DND-41 (cell line): ENCODE measurements around the gene MYL1.

Source experiments
- ATAC-seq: fragments of 200-7000 bp; cut with Tn5 transposase; 3 replicates; pipeline ENCODE4 v1.9.1; 2021; ENCODE audit warnings: low read depth; ENCODE audit not compliant: insufficient read depth
- DNase-seq: peaks from one replicate; pipeline ENCODE4 v3.0.0-alpha.2; 2020
- H2AFZ ChIP-seq: 2 replicates; pipeline ENCODE4 v1.6.0; 2012; ENCODE audit warnings: low read depth, low read length
- H3K27ac ChIP-seq: 2 replicates; pipeline ENCODE4 v1.5.1; 2012; ENCODE audit warnings: low read length, inconsistent platforms
- H3K27me3 ChIP-seq: fragments of 200-600 bp; sonication (generic); 2 replicates; pipeline ENCODE4 v1.6.0; 2012; ENCODE audit warnings: low read length, mild to moderate bottlenecking, inconsistent platforms; ENCODE audit not compliant: insufficient read depth, poor library complexity
- H3K36me3 ChIP-seq: 2 replicates; pipeline ENCODE4 v1.5.1; 2012; ENCODE audit warnings: low read length, inconsistent platforms; ENCODE audit not compliant: insufficient read depth
- H3K4me1 ChIP-seq: 2 replicates; pipeline ENCODE4 v1.5.1; 2012; ENCODE audit warnings: mild to moderate bottlenecking, low read length; ENCODE audit not compliant: insufficient read depth
- H3K4me2 ChIP-seq: 2 replicates; pipeline ENCODE4 v1.6.0; 2012; ENCODE audit warnings: mild to moderate bottlenecking, moderate library complexity, low read length, inconsistent platforms; ENCODE audit not compliant: insufficient read depth
- H3K4me3 ChIP-seq, 2 experiments: fragments of 200-600 bp in 1 of 2; shearing (Covaris generic) in 1 of 2; 2 replicates each; pipeline ENCODE4 v1.5.1; 2012 to 2016; ENCODE audit warnings: inconsistent platforms in 2 of 2, low read length in 2 of 2, mild to moderate bottlenecking in 2 of 2, low read depth in 1 of 2, moderate library complexity in 1 of 2
- H3K79me2 ChIP-seq: 2 replicates; pipeline ENCODE4 v1.6.0; 2012; ENCODE audit warnings: low read length, inconsistent platforms; ENCODE audit not compliant: insufficient read depth
- H3K9ac ChIP-seq: 2 replicates; pipeline ENCODE4 v1.6.0; 2012; ENCODE audit warnings: low read depth, mild to moderate bottlenecking, inconsistent platforms, low read length, moderate library complexity
- H3K9me3 ChIP-seq: 2 replicates; pipeline ENCODE4 v1.5.1; 2012; ENCODE audit warnings: low read length, moderate library complexity, mild to moderate bottlenecking, inconsistent platforms; ENCODE audit not compliant: insufficient read depth, severe bottlenecking
- H4K20me1 ChIP-seq: 2 replicates; pipeline ENCODE4 v1.6.0; 2012; ENCODE audit warnings: low read length; ENCODE audit not compliant: insufficient read depth
- CTCF ChIP-seq: IDR thresholded peaks from 2 replicates; pipeline ENCODE4 v1.5.1; 2012; ENCODE audit warnings: borderline replicate concordance, low read length, moderate library complexity, mild to moderate bottlenecking; ENCODE audit not compliant: poor library complexity, severe bottlenecking; ENCODE audit errors: extremely low read depth
- EZH2 ChIP-seq: IDR thresholded peaks from 3 replicates; pipeline ENCODE4 v1.6.1; 2012; ENCODE audit warnings: borderline replicate concordance, low read depth, mild to moderate bottlenecking, moderate library complexity, low read length, inconsistent platforms; ENCODE audit not compliant: severe bottlenecking

MYL1 gene

GRCh38 chr2:210250622-210251021 is 64.4 kb downstream of the MYL1 start:
- Histone ChIP-seq H3K27me3 (no peaks in the 10 kb centered on the region), H2AFZ (no peak overlapping the region), H3K9ac (no peak overlapping the region), H3K9me3 (no peaks in the 10 kb centered on the region), H3K4me3 (no peak overlapping the region), H3K36me3 (no peaks in the 10 kb centered on the region), H3K4me1 (no peaks in the 10 kb centered on the region), H3K27ac (no peak overlapping the region), H3K4me2 (no peak overlapping the region), H3K79me2 (no peaks in the 10 kb centered on the region), H4K20me1 (no peaks in the 10 kb centered on the region)
- ATAC-seq (no peak), DNase-seq (no peak)
- TF ChIP-seq EZH2, result no peak
- TF ChIP-seq CTCF, result no peak
